Neural cell (in vitro differentiated cells): ENCODE results near the gene PGC. TPM values are rescaled to one million over a fixed set of nuclear protein-coding genes. Genes with fewer than 3 reads are reported as not detected.

Experiments
- H2AFZ ChIP-seq: fragments of 200-600, 300-800 bp; sonication (generic), shearing (Covaris generic); 2 replicates; pipeline ENCODE4 v1.6.0; 2014; ENCODE audit warnings: low read depth, mild to moderate bottlenecking, antibody characterized with exemption, low read length, moderate library complexity
- H3F3A ChIP-seq: fragments of 200-600 bp; shearing (Covaris generic); 2 replicates; pipeline ENCODE4 v1.6.1; 2016; ENCODE audit warnings: mild to moderate bottlenecking, moderate library complexity, mixed read lengths, antibody characterized with exemption, low read length; ENCODE audit not compliant: insufficient read depth, poor library complexity, severe bottlenecking
- H3K27ac ChIP-seq: fragments of 200-600, 300-800 bp; sonication (generic), shearing (Covaris generic); 2 replicates; pipeline ENCODE4 v1.5.1; 2014; ENCODE audit warnings: mild to moderate bottlenecking, low read length, moderate library complexity
- H3K27me3 ChIP-seq: fragments of 300-800, 200-600 bp; sonication (generic), shearing (Covaris generic); 2 replicates; pipeline ENCODE4 v1.6.0; 2014; ENCODE audit warnings: mild to moderate bottlenecking, low read depth, low read length, moderate library complexity; ENCODE audit not compliant: insufficient read depth
- H3K36me3 ChIP-seq: fragments of 300-800, 200-600 bp; sonication (generic), shearing (Covaris generic); 2 replicates; pipeline ENCODE4 v1.5.1; 2014; ENCODE audit warnings: mild to moderate bottlenecking, antibody characterized with exemption, low read length, moderate library complexity; ENCODE audit not compliant: insufficient read depth
- H3K4me2 ChIP-seq: fragments of 300-800, 200-600 bp; sonication (generic), shearing (Covaris generic); 2 replicates; pipeline ENCODE4 v1.6.0; 2014; ENCODE audit warnings: mild to moderate bottlenecking, low read length
- H3K4me3 ChIP-seq: fragments of 300-800, 200-600 bp; sonication (generic), shearing (Covaris generic); 2 replicates; pipeline ENCODE4 v1.5.1; 2014; ENCODE audit warnings: mild to moderate bottlenecking, low read length, moderate library complexity
- H3K79me2 ChIP-seq: fragments of 200-600 bp; shearing (Covaris generic); replicated peaks from 2 replicates; pipeline ENCODE4 v1.6.0; 2014; ENCODE audit warnings: mild to moderate bottlenecking, low read length, moderate library complexity; ENCODE audit not compliant: insufficient read depth
- H3K9ac ChIP-seq: fragments of 300-800, 200-600 bp; sonication (generic), shearing (Covaris generic); 2 replicates; pipeline ENCODE4 v1.6.1; 2016; ENCODE audit warnings: mild to moderate bottlenecking, low read length, mixed read lengths
- H3K9me2 ChIP-seq: fragments of 200-600 bp; shearing (Covaris generic); 2 replicates; pipeline ENCODE4 v1.6.1; 2016; ENCODE audit warnings: mild to moderate bottlenecking, low read length, mixed read lengths; ENCODE audit not compliant: insufficient read depth
- H3K9me3 ChIP-seq: fragments of 200-600, 300-800 bp; sonication (generic), shearing (Covaris generic); 2 replicates; pipeline ENCODE4 v1.6.1; 2016; ENCODE audit warnings: mild to moderate bottlenecking, mixed run types, low read length, moderate library complexity, mixed read lengths
- H4K20me1 ChIP-seq: fragments of 200-600 bp; shearing (Covaris generic); 2 replicates; pipeline ENCODE4 v1.6.1; 2016; ENCODE audit warnings: mild to moderate bottlenecking, mixed run types; ENCODE audit not compliant: insufficient read depth
- EP300 ChIP-seq: fragments of 450-650 bp; conservative IDR thresholded peaks from 2 replicates; pipeline ENCODE4 v1.6.1; 2014; ENCODE audit warnings: antibody characterized with exemption, mild to moderate bottlenecking, moderate library complexity; ENCODE audit not compliant: poor library complexity, severe bottlenecking
- EZH2 ChIP-seq: fragments of 200-600, 300-800 bp; shearing (Covaris generic), sonication (generic); IDR thresholded peaks from 2 replicates; pipeline ENCODE4 v1.6.1; 2014; ENCODE audit warnings: antibody characterized with exemption, low read length, borderline replicate concordance, mild to moderate bottlenecking; ENCODE audit not compliant: insufficient read depth, poor library complexity, severe bottlenecking
- MXI1 ChIP-seq: fragments of 450-650 bp; conservative IDR thresholded peaks from 2 replicates; pipeline ENCODE4 v1.6.1; 2014; ENCODE audit warnings: antibody characterized with exemption, mild to moderate bottlenecking; ENCODE audit not compliant: poor library complexity, severe bottlenecking
- POLR2AphosphoS5 ChIP-seq: IDR thresholded peaks from 2 replicates; pipeline ENCODE4 v1.6.1; 2012
- RAD21 ChIP-seq: fragments of 450-650 bp; conservative IDR thresholded peaks from 2 replicates; pipeline ENCODE4 v1.6.1; 2014; ENCODE audit warnings: antibody characterized with exemption, mild to moderate bottlenecking, moderate library complexity
- REST ChIP-seq: IDR thresholded peaks from 2 replicates; pipeline ENCODE4 v1.6.1; 2012; ENCODE audit warnings: borderline replicate concordance
- SMC3 ChIP-seq: fragments of 450-650 bp; conservative IDR thresholded peaks from 2 replicates; pipeline ENCODE4 v1.6.1; 2014; ENCODE audit warnings: antibody characterized with exemption, mild to moderate bottlenecking, moderate library complexity; ENCODE audit not compliant: poor library complexity
- TAF1 ChIP-seq: IDR thresholded peaks from 2 replicates; pipeline ENCODE4 v1.6.1; 2012; ENCODE audit warnings: low read depth
- polyA plus RNA-seq: library from polyadenylated mRNA; depleted of rRNA; stranded (reverse); fragments of >200 nt; gene quantifications from 2 replicates; pipeline ENCODE4 v1.2.3, GENCODE V29; 2014
- TF ChIP-seq, protein P1 (sequence below): fragments of 450-650 bp; IDR thresholded peaks from 2 replicates; pipeline ENCODE4 v1.5.1; 2014; ENCODE audit warnings: antibody characterized with exemption, mild to moderate bottlenecking, moderate library complexity; ENCODE audit not compliant: poor library complexity, severe bottlenecking

Gene PGC
- polyA plus RNA-seq, 1 donor from 2014 or later: not detected

DNA sequence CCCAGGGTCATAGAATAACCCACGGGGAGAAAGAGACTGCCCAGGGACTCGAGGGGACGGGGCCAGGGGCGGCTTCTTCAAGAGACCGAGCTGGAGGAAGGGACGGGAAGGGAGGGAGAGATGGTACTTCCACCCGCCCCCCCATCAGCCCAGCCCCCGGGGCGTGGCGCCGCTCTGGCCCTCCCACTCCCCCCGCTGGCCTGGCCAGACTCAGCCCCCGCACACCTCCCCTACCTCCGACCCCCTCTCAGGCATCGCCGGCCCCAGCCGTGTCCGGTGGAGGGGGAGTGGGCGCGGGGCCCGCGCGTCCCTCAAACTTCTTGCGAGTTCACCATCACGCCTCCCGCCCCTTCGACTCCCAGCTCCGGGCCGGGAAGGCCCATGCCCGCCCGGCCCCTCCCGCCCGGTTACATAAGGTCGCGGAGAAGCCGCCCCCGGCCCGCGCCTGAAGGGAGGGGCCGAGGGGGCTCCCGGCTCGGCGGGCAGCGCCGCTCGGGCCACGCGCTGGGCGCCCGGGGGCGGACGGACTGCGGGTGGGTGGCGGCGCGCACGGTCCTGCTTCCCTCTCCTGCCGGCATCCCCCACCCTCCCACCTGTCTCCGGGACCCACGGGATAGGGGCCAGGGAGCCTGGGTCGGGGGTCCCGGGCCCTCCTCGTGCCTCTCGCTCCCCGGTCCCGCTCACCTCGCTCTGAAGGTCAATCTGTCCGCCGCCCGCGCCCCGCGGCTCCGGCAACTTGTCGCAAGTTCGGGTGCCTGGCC, 12.4 kb downstream of the PGC start:
- H3K79me2 ChIP-seq: no peaks in the 10 kb centered on the region
- no peak overlapping the region for H3K27ac ChIP-seq
- H3K4me3 ChIP-seq: peak overlapping the region; percentile 65
- H3K9ac ChIP-seq: peak overlapping the region; percentile 38
- H2AFZ ChIP-seq: no peak overlapping the region
- H3K4me2 ChIP-seq: no peak overlapping the region
- H3K27me3 ChIP-seq: peaks cover 22% of the 10 kb centered on the region
- no peaks in the 10 kb centered on the region for H3F3A ChIP-seq
- H3K9me2 ChIP-seq: no peaks in the 10 kb centered on the region
- H4K20me1 ChIP-seq: no peaks in the 10 kb centered on the region
- no peaks in the 10 kb centered on the region for H3K36me3 ChIP-seq
- TF ChIP-seq, protein P1, sequence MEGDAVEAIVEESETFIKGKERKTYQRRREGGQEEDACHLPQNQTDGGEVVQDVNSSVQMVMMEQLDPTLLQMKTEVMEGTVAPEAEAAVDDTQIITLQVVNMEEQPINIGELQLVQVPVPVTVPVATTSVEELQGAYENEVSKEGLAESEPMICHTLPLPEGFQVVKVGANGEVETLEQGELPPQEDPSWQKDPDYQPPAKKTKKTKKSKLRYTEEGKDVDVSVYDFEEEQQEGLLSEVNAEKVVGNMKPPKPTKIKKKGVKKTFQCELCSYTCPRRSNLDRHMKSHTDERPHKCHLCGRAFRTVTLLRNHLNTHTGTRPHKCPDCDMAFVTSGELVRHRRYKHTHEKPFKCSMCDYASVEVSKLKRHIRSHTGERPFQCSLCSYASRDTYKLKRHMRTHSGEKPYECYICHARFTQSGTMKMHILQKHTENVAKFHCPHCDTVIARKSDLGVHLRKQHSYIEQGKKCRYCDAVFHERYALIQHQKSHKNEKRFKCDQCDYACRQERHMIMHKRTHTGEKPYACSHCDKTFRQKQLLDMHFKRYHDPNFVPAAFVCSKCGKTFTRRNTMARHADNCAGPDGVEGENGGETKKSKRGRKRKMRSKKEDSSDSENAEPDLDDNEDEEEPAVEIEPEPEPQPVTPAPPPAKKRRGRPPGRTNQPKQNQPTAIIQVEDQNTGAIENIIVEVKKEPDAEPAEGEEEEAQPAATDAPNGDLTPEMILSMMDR: no peak
- no peak for TF ChIP-seq EP300
- TF ChIP-seq MXI1: no peak
- no peak for TF ChIP-seq TAF1
- TF ChIP-seq RAD21: no peak
- no peak for TF ChIP-seq EZH2
- no peak for TF ChIP-seq SMC3
- no peak for TF ChIP-seq REST
- no peak for TF ChIP-seq POLR2AphosphoS5
- H3K9me3 ChIP-seq: no peaks in the 10 kb centered on the region

- Histone ChIP-seq H3K9ac (peak overlapping the region; percentile 38), H3K36me3 (no peaks in the 10 kb centered on the region), H3K27ac (no peak overlapping the region), H3F3A (no peaks in the 10 kb centered on the region), H3K9me3 (no peaks in the 10 kb centered on the region), H2AFZ (no peak overlapping the region), H4K20me1 (no peaks in the 10 kb centered on the region), H3K9me2 (no peaks in the 10 kb centered on the region), H3K4me2 (no peak overlapping the region), H3K27me3 (peaks cover 22% of the 10 kb centered on the region), H3K4me3 (peak overlapping the region; percentile 65), H3K79me2 (no peaks in the 10 kb centered on the region)
- TF ChIP-seq, protein P1: peak; percentile 16
- TF ChIP-seq RAD21: no peak
- TF ChIP-seq REST: no peak
- TF ChIP-seq SMC3: no peak
- TF ChIP-seq MXI1: peak; percentile 25
- peak; percentile 34 for TF ChIP-seq POLR2AphosphoS5
- no peak for TF ChIP-seq EP300
- peak; percentile 29 for TF ChIP-seq TAF1
- TF ChIP-seq EZH2: no peak
These were observed 13.2 kb downstream of the PGC start for GRCh38 chr6:41733707-41734665.
